T-helper 17 cell (primary cell): Measurements from ENCODE around the gene DFFB. TPM values are rescaled to one million over a fixed set of nuclear protein-coding genes. Genes with fewer than 3 reads are reported as not detected.

ENCODE experiments used
- ATAC-seq: fragments of 150-1000 bp; cut with Tn5 transposase; 2 replicates; pipeline ENCODE4 v1.10.0; 2021; ENCODE audit warnings: mild to moderate bottlenecking, moderate library complexity
- DNase-seq, 3 donors: peaks; one replicate each; pipeline versions ENCODE4 v3.0.0 to v3.0.0-alpha.2; 2020 to 2021
- H3K9me3 ChIP-seq: one replicate; pipeline ENCODE4 v1.7.0; 2013; ENCODE audit warnings: low read length, mild to moderate bottlenecking; ENCODE audit not compliant: control insufficient read depth, poor library complexity, severe bottlenecking
- H3K27ac Mint-ChIP-seq: one replicate; pipeline ENCODE4 v1.8.0; 2022; ENCODE audit warnings: mild to moderate bottlenecking, moderate library complexity, mixed read lengths
- H3K27me3 Mint-ChIP-seq: one replicate; pipeline ENCODE4 v1.8.0; 2022; ENCODE audit warnings: mixed read lengths
- H3K36me3 Mint-ChIP-seq: one replicate; pipeline ENCODE4 v1.8.0; 2022; ENCODE audit warnings: low read depth, mixed read lengths
- H3K4me1 Mint-ChIP-seq: one replicate; pipeline ENCODE4 v1.8.0; 2022; ENCODE audit warnings: mild to moderate bottlenecking, mixed read lengths
- H3K4me3 Mint-ChIP-seq: one replicate; pipeline ENCODE4 v1.8.0; 2022; ENCODE audit warnings: mild to moderate bottlenecking, moderate library complexity, mixed read lengths
- total RNA-seq, 4 donors: library from RNA in 2 of 4; stranded (reverse) in 2 of 4; gene quantifications; one replicate each; pipeline ENCODE4 v1.2.3 and lab custom pipeline; 2022 to 2026

Gene DFFB
- total RNA-seq, 2 donors from 2014 or later: 14.9 to 15.3 TPM

DNA sequence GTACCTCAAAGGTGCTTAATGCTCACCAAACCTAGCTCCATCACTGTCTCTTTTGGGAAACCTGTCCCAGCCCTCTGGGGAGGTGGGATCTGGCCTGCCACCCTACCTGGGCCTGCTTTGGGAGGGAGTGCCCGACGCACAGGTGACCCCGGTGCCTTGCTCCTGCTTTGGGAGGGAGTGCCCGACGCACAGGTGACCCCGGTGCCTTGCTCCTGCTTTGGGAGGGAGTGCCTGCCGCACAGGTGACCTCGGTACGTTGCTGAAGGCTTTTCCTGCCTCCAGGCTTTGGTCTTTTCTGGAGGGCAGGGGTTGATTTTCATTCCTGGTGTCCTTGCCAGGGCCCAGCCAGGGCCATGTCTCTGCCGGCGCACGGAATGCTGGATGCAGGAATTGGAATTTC lies 68.0 kb downstream of the DFFB start:
- Mint-ChIP-seq H3K27me3 (peaks cover 10% of the 10 kb centered on the region), H3K4me1 (peaks cover 7% of the 10 kb centered on the region), H3K27ac (no peak overlapping the region), H3K4me3 (no peak overlapping the region), H3K36me3 (peaks cover 2% of the 10 kb centered on the region)
- ATAC-seq: no peak
- no peaks in the 10 kb centered on the region for H3K9me3 ChIP-seq
- DNase-seq: no peak

DNA sequence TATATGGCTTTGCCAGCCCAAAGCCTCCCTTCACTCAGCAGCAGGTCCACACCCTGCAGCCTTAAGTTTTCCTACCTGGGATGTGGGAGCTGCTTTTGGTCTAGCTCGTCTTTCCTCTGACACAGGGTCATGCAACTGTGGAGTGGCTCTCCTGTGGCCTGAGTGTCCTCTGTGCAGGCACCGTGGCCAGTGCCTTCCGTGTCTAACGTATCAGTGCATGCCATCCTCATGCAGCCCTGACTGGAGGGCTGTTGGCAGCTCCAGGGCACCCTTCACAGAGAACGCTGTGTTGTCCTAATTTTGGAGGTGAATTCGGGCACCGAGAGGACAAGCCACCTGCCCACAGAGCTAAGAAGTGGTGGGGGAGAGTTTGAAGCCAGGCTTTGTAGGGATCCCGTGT lies 68.5 kb downstream of the DFFB start:
- H3K4me1 Mint-ChIP-seq: peaks cover 7% of the 10 kb centered on the region
- no peak overlapping the region for H3K27ac Mint-ChIP-seq
- DNase-seq: no peak

DNA sequence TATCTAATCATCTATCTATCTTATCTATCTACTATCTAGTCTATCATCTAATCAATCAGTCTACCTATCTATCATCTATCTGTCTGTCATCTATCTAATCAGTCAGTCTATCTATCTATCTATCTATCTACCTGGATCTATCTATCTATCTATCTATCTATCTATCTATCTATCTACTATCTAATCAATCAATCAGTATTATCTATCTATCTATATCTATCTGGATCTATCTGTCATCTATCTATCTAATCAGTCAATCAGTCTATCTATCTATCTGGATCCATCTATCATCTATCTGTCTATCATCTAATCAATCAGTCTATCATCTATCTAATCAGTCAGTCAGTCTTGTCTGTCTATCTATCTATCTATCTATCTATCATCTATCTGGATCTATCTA lies 69.7 kb downstream of the DFFB start:
- Mint-ChIP-seq H3K27me3 (peaks cover 6% of the 10 kb centered on the region), H3K36me3 (peaks cover 2% of the 10 kb centered on the region), H3K4me3 (no peak overlapping the region), H3K4me1 (peaks cover 7% of the 10 kb centered on the region), H3K27ac (peak overlapping the region; percentile 1)
- H3K9me3 ChIP-seq: no peaks in the 10 kb centered on the region
- DNase-seq (no peak), ATAC-seq (no peak)

More for the DNA sequence above, 68.5 kb downstream of the DFFB start:
- ATAC-seq: no peak
- H3K36me3 Mint-ChIP-seq: peaks cover 2% of the 10 kb centered on the region
- H3K27me3 Mint-ChIP-seq: peaks cover 10% of the 10 kb centered on the region
- H3K4me3 Mint-ChIP-seq: no peak overlapping the region
- no peaks in the 10 kb centered on the region for H3K9me3 ChIP-seq

DNA sequence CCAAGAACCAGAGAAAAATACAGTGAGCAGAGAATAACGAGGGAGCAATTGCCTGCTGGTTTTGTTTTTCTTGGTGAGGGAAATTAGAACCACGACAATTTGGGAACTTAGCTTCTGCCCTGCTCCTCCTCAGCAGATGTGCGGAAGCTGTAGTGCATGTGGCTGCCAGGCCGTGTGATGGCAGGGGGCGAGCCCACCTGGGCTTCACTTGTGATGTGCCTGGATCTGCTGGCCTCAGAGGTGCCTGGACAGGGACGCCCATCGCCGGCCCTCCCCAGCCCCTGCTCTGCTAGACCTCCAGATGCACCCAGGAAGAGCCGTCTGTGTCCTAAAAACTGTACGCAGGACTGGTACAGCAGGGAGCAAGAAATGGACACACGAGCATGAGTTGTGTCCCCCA lies 71.3 kb downstream of the DFFB start:
- Mint-ChIP-seq H3K4me3 (no peak overlapping the region), H3K36me3 (peaks cover 2% of the 10 kb centered on the region), H3K4me1 (peaks cover 2% of the 10 kb centered on the region), H3K27ac (no peak overlapping the region), H3K27me3 (peaks cover 14% of the 10 kb centered on the region)
- H3K9me3 ChIP-seq: no peaks in the 10 kb centered on the region
- no peak for DNase-seq
- ATAC-seq: no peak

DNA sequence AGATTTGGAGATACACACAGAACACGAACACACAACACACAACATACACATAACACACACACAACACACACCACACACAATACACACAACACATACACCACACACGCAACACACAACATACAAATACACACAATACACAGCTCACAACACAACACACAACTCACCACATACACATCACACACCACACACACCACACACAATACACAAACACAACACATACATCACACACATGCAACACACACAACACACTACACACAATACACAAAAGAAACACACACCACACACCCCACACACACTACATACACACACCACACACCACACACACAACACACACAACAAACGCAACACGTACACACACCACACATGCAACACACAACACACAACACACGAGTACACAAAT lies 71.8 kb downstream of the DFFB start:
- H3K9me3 ChIP-seq: no peaks in the 10 kb centered on the region
- H3K27me3 Mint-ChIP-seq: peaks cover 15% of the 10 kb centered on the region
- ATAC-seq (no peak), DNase-seq (no peak)
- H3K36me3 Mint-ChIP-seq: peaks cover 2% of the 10 kb centered on the region
- no peak overlapping the region for H3K27ac Mint-ChIP-seq
- H3K4me1 Mint-ChIP-seq: peaks cover 2% of the 10 kb centered on the region
- H3K4me3 Mint-ChIP-seq: no peak overlapping the region

DNA sequence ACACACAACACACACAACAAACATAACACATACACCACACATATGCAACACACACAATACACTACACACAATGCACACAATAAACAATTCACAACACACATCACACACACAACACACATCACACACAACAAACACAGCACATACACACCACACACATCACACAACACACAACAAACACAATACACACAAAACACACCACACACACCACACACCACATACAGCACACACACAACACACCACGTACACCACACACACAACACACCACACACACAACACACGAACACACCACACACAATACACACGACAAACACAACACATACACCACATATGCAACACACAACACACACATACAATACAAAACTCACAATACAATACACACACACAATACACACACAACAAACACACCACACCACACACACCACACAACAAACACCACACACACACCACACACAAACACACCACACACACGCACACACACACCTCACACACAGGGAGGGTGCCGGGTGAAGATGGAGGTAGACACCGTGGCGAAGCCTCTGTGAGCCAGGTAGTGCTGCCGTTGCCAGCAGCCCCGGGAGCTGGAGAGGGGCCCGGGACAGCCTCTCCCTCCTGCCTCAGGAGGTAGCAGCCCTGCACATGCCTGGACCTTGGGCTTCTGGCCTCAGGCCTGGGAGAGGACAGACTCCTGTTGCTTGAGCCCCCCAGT lies 73.2 kb downstream of the DFFB start:
- Mint-ChIP-seq H3K4me3 (peak overlapping the region; percentile 0), H3K27me3 (peaks cover 25% of the 10 kb centered on the region), H3K4me1 (peaks cover 2% of the 10 kb centered on the region), H3K36me3 (peaks cover 2% of the 10 kb centered on the region), H3K27ac (no peak overlapping the region)
- DNase-seq (no peak), ATAC-seq (no peak)
- no peaks in the 10 kb centered on the region for H3K9me3 ChIP-seq

DNA sequence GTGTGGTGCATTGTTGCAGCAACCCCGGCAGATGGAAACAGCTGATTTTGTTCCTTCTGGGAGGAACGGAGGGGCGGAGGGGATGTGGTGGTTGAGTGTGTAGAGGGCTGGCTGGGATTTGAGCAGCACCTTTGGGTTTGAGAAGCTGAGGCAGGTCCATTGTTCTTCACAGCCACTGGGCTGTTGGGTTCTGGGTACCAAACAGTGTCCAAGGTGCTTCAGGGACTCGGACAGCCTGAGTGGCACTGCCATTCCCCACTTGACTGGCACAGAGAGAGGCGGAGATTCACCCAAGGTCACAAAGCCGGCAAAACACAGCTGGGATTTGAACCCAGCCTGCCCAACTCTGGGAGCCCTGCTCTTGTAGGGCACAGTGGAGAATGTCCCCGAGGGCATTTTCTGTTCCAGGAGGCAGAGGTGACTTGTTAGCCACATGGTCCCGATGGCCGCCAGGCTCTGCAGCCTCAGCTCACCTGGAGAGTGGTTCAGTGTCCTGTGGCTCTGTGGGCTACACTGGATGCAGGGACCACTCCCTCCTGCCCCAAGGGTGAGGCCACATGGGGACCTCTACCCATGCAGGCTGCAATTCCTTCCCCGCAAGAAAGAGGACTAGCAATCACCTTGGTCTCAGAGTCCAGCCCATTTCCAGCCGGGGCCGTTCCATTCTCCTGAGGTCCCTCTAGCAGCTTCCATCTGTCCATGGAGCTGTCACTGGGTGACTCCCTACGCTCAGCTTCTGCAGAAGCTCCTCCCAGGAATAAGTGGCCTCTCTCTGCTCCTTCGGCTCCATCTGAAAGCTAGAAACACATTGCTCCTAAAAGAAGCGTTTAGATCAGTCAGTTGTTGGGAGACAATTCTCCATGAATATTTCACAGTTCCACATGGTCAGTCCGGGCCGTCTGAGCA lies 74.0 kb downstream of the DFFB start:
- peaks cover 1% of the 10 kb centered on the region for H3K36me3 Mint-ChIP-seq
- H3K4me3 Mint-ChIP-seq: no peak overlapping the region
- DNase-seq (no peak), ATAC-seq (no peak)
- H3K4me1 Mint-ChIP-seq: peaks cover 2% of the 10 kb centered on the region
- H3K27me3 Mint-ChIP-seq: peaks cover 25% of the 10 kb centered on the region
- no peak overlapping the region for H3K27ac Mint-ChIP-seq
- H3K9me3 ChIP-seq: no peaks in the 10 kb centered on the region

DNA sequence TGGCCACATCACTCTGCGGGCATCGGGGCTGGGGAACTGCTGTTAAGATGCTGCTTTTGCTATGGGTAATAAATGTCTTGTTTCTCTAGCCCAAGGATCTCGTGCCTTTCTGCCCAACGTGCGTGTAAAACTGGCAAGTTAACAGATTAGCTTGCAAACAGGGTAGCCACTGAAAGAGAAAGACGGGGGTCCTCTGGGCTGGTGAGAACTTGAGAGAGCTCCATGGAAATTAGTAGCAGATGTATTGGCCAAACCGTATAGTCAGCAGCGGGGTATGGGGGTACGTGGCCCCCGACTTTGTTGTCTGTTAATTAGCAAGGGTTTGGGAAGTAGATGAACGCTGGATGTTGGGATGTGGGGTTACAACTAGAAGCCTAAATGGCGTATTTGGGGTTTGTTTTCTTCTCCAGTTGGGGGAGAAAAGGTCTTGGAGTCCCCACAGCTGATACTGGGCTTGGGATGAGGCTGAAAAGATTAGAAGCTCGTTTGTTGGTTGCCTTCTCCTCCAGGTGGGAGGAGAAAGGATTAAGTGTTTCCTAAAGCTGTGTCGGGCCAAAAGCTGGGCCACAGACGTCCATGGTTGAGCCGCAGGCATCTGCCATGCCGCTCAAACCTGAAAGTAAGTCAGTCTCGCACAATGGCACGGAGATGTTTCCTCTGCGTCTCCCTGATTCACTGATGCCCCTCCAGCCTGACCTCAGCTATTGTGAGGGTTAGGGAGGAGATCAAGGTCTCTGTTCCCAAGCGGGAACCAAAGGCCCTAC lies 75.1 kb downstream of the DFFB start:
- no peak overlapping the region for H3K4me3 Mint-ChIP-seq

More for the DNA sequence above, 75.1 kb downstream of the DFFB start:
- Mint-ChIP-seq H3K27ac (no peak overlapping the region), H3K36me3 (no peaks in the 10 kb centered on the region), H3K27me3 (peaks cover 21% of the 10 kb centered on the region), H3K4me1 (no peaks in the 10 kb centered on the region)
- ATAC-seq: no peak
- no peaks in the 10 kb centered on the region for H3K9me3 ChIP-seq
- DNase-seq: no peak

Other genes starting within 250 kb of the DFFB start
- gene MEGF6, start 246.0 kb upstream of the DFFB start, total RNA-seq: 10 to 100 TPM; 63.1 to 63.8 TPM
- gene TPRG1L, start 232.5 kb upstream of the DFFB start, total RNA-seq: 10 to 100 TPM; 30.3 to 34.9 TPM
- 10 to 100 TPM; 24.8 to 25.9 TPM for gene WRAP73, start 207.4 kb upstream of the DFFB start, total RNA-seq
- gene TP73, start 205.0 kb upstream of the DFFB start, total RNA-seq: under 1 TPM in 1 of 2 donors, not detected in 1; 0.31 TPM
- not detected for gene CCDC27, start 105.0 kb upstream of the DFFB start, total RNA-seq
- gene SMIM1, start 84.7 kb upstream of the DFFB start, total RNA-seq: 1 to 10 TPM in 1 of 2 donors, under 1 TPM in 1; 0.75 to 1.5 TPM
- 10 to 100 TPM; 35.1 to 37.9 TPM for gene LRRC47, start 61.0 kb upstream of the DFFB start, total RNA-seq
- 10 to 100 TPM; 33.0 to 34.6 TPM for gene CEP104, start 265 bp upstream of the DFFB start, total RNA-seq
- gene C1orf174, start 42.8 kb downstream of the DFFB start, total RNA-seq: 10 to 100 TPM; 13.5 to 16.4 TPM